Measurements from ENCODE around the gene MYRFL.

DNA sequence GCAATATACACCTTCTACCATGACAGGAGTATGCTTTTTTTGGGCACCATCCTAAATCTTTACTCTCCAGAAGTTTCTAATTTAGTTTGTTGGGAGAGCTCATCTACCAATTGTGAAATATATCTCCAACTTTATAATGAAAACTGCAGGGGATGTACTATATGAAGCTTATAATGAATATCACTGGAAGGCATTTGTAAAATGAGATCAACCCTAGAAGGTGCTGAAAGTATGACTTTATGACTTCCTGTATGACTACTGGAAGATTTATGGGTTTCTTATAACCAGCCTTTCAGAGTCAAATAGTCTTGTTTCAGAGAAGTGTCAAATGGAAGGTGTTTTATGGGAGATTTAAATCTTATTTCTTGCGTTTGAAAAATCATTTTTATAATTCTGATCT is 122.9 kb downstream of the MYRFL start:
- TF ChIP-seq, protein P1, sequence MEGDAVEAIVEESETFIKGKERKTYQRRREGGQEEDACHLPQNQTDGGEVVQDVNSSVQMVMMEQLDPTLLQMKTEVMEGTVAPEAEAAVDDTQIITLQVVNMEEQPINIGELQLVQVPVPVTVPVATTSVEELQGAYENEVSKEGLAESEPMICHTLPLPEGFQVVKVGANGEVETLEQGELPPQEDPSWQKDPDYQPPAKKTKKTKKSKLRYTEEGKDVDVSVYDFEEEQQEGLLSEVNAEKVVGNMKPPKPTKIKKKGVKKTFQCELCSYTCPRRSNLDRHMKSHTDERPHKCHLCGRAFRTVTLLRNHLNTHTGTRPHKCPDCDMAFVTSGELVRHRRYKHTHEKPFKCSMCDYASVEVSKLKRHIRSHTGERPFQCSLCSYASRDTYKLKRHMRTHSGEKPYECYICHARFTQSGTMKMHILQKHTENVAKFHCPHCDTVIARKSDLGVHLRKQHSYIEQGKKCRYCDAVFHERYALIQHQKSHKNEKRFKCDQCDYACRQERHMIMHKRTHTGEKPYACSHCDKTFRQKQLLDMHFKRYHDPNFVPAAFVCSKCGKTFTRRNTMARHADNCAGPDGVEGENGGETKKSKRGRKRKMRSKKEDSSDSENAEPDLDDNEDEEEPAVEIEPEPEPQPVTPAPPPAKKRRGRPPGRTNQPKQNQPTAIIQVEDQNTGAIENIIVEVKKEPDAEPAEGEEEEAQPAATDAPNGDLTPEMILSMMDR (IDR thresholded peaks at IDR 0.05), result no peak
- TF ChIP-seq JUND (IDR thresholded peaks at IDR 0.05) (no peak), POLR2AphosphoS5 (IDR thresholded peaks at IDR 0.05; ENCODE audit: low read depth, low read length) (no peak), RAD21 (IDR thresholded peaks at IDR 0.05; ENCODE audit: low read length) (no peak), EP300 (IDR thresholded peaks at IDR 0.05; ENCODE audit: borderline replicate concordance in 1 of 2, low read depth in 1 of 2, low read length in 1 of 2) (no peak), CHD2 (IDR thresholded peaks at IDR 0.05; ENCODE audit: low read length, partially characterized antibody) (no peak), SMC3 (IDR thresholded peaks at IDR 0.05; ENCODE audit: low read depth, low read length) (no peak), TAF1 (IDR thresholded peaks at IDR 0.05; ENCODE audit: borderline replicate concordance, low read depth, low read length) (no peak), TCF12 (IDR thresholded peaks at IDR 0.05) (no peak), RFX5 (IDR thresholded peaks at IDR 0.05; ENCODE audit: low read length) (no peak)
- TF ChIP-seq, protein P2, sequence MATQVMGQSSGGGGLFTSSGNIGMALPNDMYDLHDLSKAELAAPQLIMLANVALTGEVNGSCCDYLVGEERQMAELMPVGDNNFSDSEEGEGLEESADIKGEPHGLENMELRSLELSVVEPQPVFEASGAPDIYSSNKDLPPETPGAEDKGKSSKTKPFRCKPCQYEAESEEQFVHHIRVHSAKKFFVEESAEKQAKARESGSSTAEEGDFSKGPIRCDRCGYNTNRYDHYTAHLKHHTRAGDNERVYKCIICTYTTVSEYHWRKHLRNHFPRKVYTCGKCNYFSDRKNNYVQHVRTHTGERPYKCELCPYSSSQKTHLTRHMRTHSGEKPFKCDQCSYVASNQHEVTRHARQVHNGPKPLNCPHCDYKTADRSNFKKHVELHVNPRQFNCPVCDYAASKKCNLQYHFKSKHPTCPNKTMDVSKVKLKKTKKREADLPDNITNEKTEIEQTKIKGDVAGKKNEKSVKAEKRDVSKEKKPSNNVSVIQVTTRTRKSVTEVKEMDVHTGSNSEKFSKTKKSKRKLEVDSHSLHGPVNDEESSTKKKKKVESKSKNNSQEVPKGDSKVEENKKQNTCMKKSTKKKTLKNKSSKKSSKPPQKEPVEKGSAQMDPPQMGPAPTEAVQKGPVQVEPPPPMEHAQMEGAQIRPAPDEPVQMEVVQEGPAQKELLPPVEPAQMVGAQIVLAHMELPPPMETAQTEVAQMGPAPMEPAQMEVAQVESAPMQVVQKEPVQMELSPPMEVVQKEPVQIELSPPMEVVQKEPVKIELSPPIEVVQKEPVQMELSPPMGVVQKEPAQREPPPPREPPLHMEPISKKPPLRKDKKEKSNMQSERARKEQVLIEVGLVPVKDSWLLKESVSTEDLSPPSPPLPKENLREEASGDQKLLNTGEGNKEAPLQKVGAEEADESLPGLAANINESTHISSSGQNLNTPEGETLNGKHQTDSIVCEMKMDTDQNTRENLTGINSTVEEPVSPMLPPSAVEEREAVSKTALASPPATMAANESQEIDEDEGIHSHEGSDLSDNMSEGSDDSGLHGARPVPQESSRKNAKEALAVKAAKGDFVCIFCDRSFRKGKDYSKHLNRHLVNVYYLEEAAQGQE (IDR thresholded peaks at IDR 0.05; ENCODE audit: low read depth, low read length), result no peak
- TF ChIP-seq, protein P3, sequence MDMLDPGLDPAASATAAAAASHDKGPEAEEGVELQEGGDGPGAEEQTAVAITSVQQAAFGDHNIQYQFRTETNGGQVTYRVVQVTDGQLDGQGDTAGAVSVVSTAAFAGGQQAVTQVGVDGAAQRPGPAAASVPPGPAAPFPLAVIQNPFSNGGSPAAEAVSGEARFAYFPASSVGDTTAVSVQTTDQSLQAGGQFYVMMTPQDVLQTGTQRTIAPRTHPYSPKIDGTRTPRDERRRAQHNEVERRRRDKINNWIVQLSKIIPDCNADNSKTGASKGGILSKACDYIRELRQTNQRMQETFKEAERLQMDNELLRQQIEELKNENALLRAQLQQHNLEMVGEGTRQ (IDR thresholded peaks at IDR 0.05; ENCODE audit: borderline replicate concordance, low read depth, low read length), result no peak

Data from SK-N-SH (cell line).